Gastroesophageal sphincter (tissue), 4 donors: ENCODE results near the gene ADAMTS19. TPM values are rescaled to one million over a fixed set of nuclear protein-coding genes. Genes with fewer than 3 reads are reported as not detected.

Source experiments
- ATAC-seq: fragments of 150-250 bp; one replicate; pipeline ENCODE4 v1.9.1; 2016; ENCODE audit warnings: mild to moderate bottlenecking, moderate library complexity
- H3K27ac ChIP-seq, 4 donors: fragments of 200-600 bp; sonication (generic) in 3 of 4; 1 replicate in 3 of 4; 2 replicates in 1 of 4; pipeline ENCODE4 v1.5.1; 2016 to 2019
- H3K27me3 ChIP-seq: fragments of 200-600 bp; sonication (generic); one replicate; pipeline ENCODE4 v1.5.1; 2019
- H3K36me3 ChIP-seq, 2 donors: fragments of 200-600 bp; sonication (generic); one replicate each; pipeline ENCODE4 v1.5.1; 2019; ENCODE audit warnings: control low read depth in 1 of 2
- H3K4me1 ChIP-seq, 3 donors: fragments of 200-600 bp; sonication (generic); 1 replicate in 2 of 3; 2 replicates in 1 of 3; pipeline ENCODE4 v1.5.1; 2016 to 2019; ENCODE audit warnings: control low read depth in 2 of 3
- H3K4me3 ChIP-seq, 2 donors: fragments of 200-600 bp; sonication (generic); one replicate each; pipeline ENCODE4 v1.5.1; 2019; ENCODE audit warnings: mild to moderate bottlenecking in 1 of 2, moderate library complexity in 1 of 2
- H3K9me3 ChIP-seq, 3 donors: fragments of 200-600 bp; sonication (generic); one replicate each; pipeline ENCODE4 v1.5.1; 2017 to 2019; ENCODE audit warnings: control low read depth in 2 of 3
- EP300 ChIP-seq: sonication (generic); formaldehyde crosslinking; IDR thresholded peaks from one replicate; pipeline ENCODE4 v1.6.1; 2017; ENCODE audit warnings: antibody characterized with exemption, mild to moderate bottlenecking
- POLR2A ChIP-seq, 2 donors: fragments of 450-650 bp; IDR thresholded peaks; one replicate each; pipeline ENCODE4 v1.6.1; 2017; ENCODE audit warnings: antibody characterized with exemption in 2 of 2, mild to moderate bottlenecking in 2 of 2, moderate library complexity in 1 of 2
- POLR2AphosphoS5 ChIP-seq: sonication (generic); formaldehyde crosslinking; IDR thresholded peaks from one replicate; pipeline ENCODE4 v1.6.1; 2017; ENCODE audit warnings: antibody characterized with exemption
- WGBS, 2 donors: methylation state at CpG; one replicate each; pipeline ENCODE4 v1.1.5; 2018; ENCODE audit warnings: low coverage in 1 of 2; 5-methylcytosine and 5-hydroxymethylcytosine counted together
- total RNA-seq, 4 donors: library from RNA; depleted of rRNA; stranded (reverse); fragments of >200 nt; gene quantifications; one replicate each; pipeline ENCODE4 v1.1.0, GENCODE V29; 2016
- TF ChIP-seq, protein P1 (sequence below), 4 experiments: fragments of 200-600 bp in 2 of 4; fragments of 450-650 bp in 2 of 4; sonication (generic) in 1 of 4; IDR thresholded peaks; one replicate each; pipeline ENCODE4 v1.5.1; 2017 to 2019; ENCODE audit warnings: antibody characterized with exemption in 4 of 4, mild to moderate bottlenecking in 2 of 4, moderate library complexity in 2 of 4

Gene ADAMTS19
- total RNA-seq, 4 donors from 2014 or later, result 0.94 to 11.3 (median 4.4) TPM

DNA sequence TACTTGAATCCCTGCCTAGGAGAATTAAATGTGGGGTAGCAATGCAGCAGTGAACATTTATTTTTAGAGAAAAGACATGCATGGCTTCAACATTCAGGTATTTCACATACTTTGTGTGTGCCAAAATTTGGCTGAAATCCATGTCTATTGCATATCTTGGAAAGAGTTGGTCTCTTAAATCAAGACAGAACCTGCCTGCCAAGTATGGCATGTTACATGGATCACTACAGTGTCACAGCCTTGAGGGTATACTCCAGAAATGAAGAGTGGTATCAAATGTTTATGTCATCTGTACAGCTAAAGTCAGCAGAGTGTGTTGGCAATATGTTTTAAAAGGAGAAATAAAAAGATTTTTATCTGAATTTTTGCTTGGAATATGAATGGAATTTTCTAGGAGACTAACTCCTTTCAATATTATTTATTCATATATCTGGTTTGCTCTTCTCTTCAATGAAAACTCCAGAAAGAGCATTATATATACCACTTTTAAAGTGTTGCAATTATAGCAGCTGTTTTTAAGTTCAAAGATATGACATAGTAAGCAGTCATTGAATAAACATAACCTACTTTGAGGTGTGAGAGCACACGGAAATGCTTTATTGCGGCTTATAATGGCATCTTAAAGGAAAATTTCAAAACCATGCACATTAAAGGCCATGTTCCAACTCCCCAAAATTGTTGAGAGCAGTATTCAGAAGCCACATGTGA, 192.4 kb downstream of the ADAMTS19 start:
- no peaks in the 10 kb centered on the region for H3K27me3 ChIP-seq
- no peak for ATAC-seq
- no peak overlapping the region for H3K27ac ChIP-seq
- no peaks in the 10 kb centered on the region for H3K9me3 ChIP-seq
- H3K36me3 ChIP-seq, result no peaks in the 10 kb centered on the region
- 46 to 52% methylated on average over 2 of the region's 2 CpGs for WGBS, 2 donors
- TF ChIP-seq EP300, result no peak
- TF ChIP-seq, protein P1, sequence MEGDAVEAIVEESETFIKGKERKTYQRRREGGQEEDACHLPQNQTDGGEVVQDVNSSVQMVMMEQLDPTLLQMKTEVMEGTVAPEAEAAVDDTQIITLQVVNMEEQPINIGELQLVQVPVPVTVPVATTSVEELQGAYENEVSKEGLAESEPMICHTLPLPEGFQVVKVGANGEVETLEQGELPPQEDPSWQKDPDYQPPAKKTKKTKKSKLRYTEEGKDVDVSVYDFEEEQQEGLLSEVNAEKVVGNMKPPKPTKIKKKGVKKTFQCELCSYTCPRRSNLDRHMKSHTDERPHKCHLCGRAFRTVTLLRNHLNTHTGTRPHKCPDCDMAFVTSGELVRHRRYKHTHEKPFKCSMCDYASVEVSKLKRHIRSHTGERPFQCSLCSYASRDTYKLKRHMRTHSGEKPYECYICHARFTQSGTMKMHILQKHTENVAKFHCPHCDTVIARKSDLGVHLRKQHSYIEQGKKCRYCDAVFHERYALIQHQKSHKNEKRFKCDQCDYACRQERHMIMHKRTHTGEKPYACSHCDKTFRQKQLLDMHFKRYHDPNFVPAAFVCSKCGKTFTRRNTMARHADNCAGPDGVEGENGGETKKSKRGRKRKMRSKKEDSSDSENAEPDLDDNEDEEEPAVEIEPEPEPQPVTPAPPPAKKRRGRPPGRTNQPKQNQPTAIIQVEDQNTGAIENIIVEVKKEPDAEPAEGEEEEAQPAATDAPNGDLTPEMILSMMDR (IDR thresholded peaks at IDR 0.05), result no peak
- TF ChIP-seq POLR2A (IDR thresholded peaks at IDR 0.05), result no peak
- TF ChIP-seq POLR2AphosphoS5, result no peak
- H3K4me3 ChIP-seq, result no peak overlapping the region
- H3K4me1 ChIP-seq, result peaks cover 0 to 15% (median 5%) of the 10 kb centered on the region in 3 donors

DNA sequence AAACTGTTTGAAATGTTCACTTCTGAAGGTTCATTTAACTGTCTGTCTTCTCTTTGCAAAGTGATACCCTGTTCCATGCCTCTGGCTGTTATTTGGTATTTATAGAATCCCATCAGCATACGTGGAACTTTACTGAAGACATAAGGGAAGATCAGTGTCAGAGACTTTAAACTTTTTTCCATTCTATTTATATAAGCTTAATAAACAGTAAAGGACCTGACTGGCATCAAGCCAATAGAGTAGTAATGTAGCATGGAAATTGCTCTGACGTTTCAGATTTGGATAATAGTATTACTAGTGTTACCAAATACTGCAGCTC, 192.9 kb downstream of the ADAMTS19 start:
- Histone ChIP-seq H3K9me3 (no peaks in the 10 kb centered on the region), H3K27ac (no peak overlapping the region), H3K27me3 (no peaks in the 10 kb centered on the region), H3K4me3 (no peak overlapping the region), H3K36me3 (no peaks in the 10 kb centered on the region), H3K4me1 (peaks cover 0 to 15% (median 5%) of the 10 kb centered on the region in 3 donors)
- ATAC-seq, result no peak
- TF ChIP-seq POLR2AphosphoS5 (no peak), POLR2A (IDR thresholded peaks at IDR 0.05) (no peak), EP300 (no peak)
- TF ChIP-seq, protein P1 (IDR thresholded peaks at IDR 0.05), result no peak
- 8 to 13% methylated on average over 2 of the region's 2 CpGs for WGBS, 2 donors

DNA sequence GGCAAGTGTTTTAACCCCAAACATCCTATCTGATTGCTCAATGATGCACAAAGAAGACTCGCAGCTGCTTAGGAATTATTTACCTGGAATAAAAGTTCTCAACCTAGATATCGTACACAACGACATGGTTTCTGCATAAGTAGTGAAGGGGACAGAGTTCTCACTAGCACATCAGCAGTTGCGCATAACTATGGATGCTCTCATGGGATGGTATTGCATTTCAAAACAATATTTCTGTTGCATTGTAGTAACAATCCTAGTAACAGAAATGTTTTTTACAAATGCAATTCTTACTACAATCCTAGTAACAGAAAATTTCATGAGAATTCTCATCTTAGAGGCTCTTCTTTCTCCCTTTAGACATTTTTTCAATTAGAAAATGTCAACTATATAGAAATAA, 193.3 kb downstream of the ADAMTS19 start:
- no peak overlapping the region for H3K4me3 ChIP-seq
- no peaks in the 10 kb centered on the region for H3K9me3 ChIP-seq
- WGBS, 2 donors, result 86 to 94% methylated on average over 4 of the region's 4 CpGs
- ATAC-seq, result no peak
- H3K27ac ChIP-seq, result no peak overlapping the region
- peaks cover 0 to 15% (median 5%) of the 10 kb centered on the region in 3 donors for H3K4me1 ChIP-seq
- no peaks in the 10 kb centered on the region for H3K27me3 ChIP-seq
- no peaks in the 10 kb centered on the region for H3K36me3 ChIP-seq
- TF ChIP-seq EP300 (no peak), POLR2A (IDR thresholded peaks at IDR 0.05) (no peak), POLR2AphosphoS5 (no peak)
- TF ChIP-seq, protein P1 (IDR thresholded peaks at IDR 0.05), result no peak

DNA sequence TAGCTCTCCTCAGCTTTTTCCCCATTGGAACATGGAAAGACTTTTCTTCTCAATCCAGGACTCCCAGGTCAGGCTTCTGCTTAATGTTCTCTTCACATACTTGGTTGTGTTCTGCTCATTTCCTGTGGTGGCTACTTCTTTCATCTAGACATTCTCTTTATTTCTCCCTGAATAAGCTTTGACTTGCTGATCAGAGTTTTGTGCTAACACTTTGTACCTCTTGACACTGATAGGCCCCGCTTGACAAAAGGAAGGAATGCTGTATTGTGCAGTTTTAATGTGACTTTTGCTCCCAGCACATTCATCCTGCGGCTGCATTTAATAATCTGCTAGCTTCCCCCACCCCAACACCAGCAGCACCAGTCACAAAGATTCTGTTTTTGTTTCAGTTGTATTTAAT, 196.9 kb downstream of the ADAMTS19 start:
- 59 to 63% methylated on average over 2 of the region's 2 CpGs for WGBS, 2 donors
- no peak for TF ChIP-seq POLR2AphosphoS5
- TF ChIP-seq, protein P1 (IDR thresholded peaks at IDR 0.05), result no peak
- TF ChIP-seq POLR2A (IDR thresholded peaks at IDR 0.05), result no peak
- no peak for TF ChIP-seq EP300
- ATAC-seq, result no peak
- no peak overlapping the region for H3K4me3 ChIP-seq
- H3K36me3 ChIP-seq, result no peaks in the 10 kb centered on the region
- no peak overlapping the region for H3K27ac ChIP-seq
- peaks cover 0 to 13% (median 5%) of the 10 kb centered on the region in 3 donors for H3K4me1 ChIP-seq
- H3K27me3 ChIP-seq, result no peaks in the 10 kb centered on the region
- H3K9me3 ChIP-seq, result no peaks in the 10 kb centered on the region

DNA sequence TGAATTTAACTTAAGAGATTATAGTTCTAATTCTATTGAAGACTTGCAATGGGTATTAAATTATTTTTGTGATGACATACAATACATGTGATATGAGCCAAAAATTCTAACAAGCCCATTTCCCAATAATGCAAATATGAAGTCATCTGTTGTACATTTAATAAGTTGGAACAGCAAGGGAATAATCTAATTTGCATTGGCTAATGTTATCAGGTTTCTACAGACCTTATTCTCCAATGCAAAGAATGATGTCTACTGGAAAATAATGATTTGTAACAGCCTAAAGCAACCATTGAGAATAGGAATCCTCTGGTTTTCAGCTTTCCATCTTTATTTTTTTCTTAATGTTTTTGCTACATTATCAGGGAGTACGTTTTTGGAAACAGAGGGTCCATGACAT, 198.7 kb downstream of the ADAMTS19 start:
- Histone ChIP-seq H3K4me3 (no peak overlapping the region), H3K9me3 (no peaks in the 10 kb centered on the region), H3K27ac (no peak overlapping the region), H3K36me3 (no peaks in the 10 kb centered on the region), H3K27me3 (no peaks in the 10 kb centered on the region), H3K4me1 (no peaks in the 10 kb centered on the region)
- WGBS, 2 donors, result 86 to 95% methylated on average over 1 of the region's 1 CpG
- TF ChIP-seq POLR2A (IDR thresholded peaks at IDR 0.05), result no peak
- TF ChIP-seq POLR2AphosphoS5, result no peak
- TF ChIP-seq EP300, result no peak
- TF ChIP-seq, protein P1 (IDR thresholded peaks at IDR 0.05), result no peak
- ATAC-seq, result no peak
